Sigmoid colon (tissue), 4 donors: Measurements from ENCODE around the gene IL31RA.

ENCODE experiments used
- CTCF ChIP-seq, 4 experiments: fragments of 450-650 bp in 3 of 4; fragments of 200-600 bp in 1 of 4; IDR thresholded peaks; one replicate each; pipeline ENCODE4 v1.5.1; 2016 to 2019; ENCODE audit warnings: antibody characterized with exemption in 4 of 4, mild to moderate bottlenecking in 3 of 4, moderate library complexity in 2 of 4
- EP300 ChIP-seq, 4 donors: sonication (generic); formaldehyde crosslinking; IDR thresholded peaks; one replicate each; pipeline ENCODE4 v1.6.1; 2017; ENCODE audit warnings: antibody characterized with exemption in 4 of 4
- POLR2A ChIP-seq, 2 donors: fragments of 450-650 bp; IDR thresholded peaks; one replicate each; pipeline ENCODE4 v1.6.1; 2016; ENCODE audit warnings: antibody characterized with exemption in 2 of 2, mild to moderate bottlenecking in 2 of 2, moderate library complexity in 2 of 2

- TF ChIP-seq EP300 (IDR thresholded peaks at IDR 0.05) (no peak), POLR2A (IDR thresholded peaks at IDR 0.05) (no peak), CTCF (IDR thresholded peaks at IDR 0.05) (no peak)
Observed at GRCh38 chr5:55915783-55916182, 64.6 kb downstream of the IL31RA start.
